Retinal pigment epithelial cell (primary cell): ENCODE data around the gene APC.

Source experiments
- DNase-seq: peaks from one replicate; pipeline ENCODE4 v3.0.0-alpha.2; 2010; ENCODE audit warnings: low read depth
- H3K4me3 ChIP-seq: 2 replicates; pipeline ENCODE4 v1.5.1; 2011; ENCODE audit warnings: mild to moderate bottlenecking, low read length, control low read depth, moderate library complexity
- TF ChIP-seq, protein P1 (sequence below): conservative IDR thresholded peaks from 2 replicates; pipeline ENCODE4 v1.5.1; 2011; ENCODE audit warnings: low read depth, low read length, control low read depth, inconsistent platforms

Gene APC

DNA sequence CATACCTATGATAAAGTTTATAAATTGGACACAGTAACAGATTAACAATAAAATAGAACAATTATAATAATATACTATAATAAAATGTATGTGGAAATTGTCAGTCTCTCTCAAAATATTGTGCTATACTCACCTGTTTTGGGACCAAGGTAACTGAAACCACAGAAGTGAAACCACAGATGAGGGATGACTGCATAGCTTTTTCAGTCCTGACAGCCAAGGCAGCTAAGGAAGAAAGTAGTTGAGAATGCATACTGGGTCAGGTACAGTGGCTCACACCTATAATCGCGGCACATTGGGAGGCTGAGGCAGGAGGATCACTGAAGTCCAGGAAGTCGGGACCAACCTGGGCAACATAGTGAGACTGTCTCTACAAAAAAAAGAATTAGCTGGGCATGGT, 132.3 kb downstream of the APC start:
- TF ChIP-seq, protein P1, sequence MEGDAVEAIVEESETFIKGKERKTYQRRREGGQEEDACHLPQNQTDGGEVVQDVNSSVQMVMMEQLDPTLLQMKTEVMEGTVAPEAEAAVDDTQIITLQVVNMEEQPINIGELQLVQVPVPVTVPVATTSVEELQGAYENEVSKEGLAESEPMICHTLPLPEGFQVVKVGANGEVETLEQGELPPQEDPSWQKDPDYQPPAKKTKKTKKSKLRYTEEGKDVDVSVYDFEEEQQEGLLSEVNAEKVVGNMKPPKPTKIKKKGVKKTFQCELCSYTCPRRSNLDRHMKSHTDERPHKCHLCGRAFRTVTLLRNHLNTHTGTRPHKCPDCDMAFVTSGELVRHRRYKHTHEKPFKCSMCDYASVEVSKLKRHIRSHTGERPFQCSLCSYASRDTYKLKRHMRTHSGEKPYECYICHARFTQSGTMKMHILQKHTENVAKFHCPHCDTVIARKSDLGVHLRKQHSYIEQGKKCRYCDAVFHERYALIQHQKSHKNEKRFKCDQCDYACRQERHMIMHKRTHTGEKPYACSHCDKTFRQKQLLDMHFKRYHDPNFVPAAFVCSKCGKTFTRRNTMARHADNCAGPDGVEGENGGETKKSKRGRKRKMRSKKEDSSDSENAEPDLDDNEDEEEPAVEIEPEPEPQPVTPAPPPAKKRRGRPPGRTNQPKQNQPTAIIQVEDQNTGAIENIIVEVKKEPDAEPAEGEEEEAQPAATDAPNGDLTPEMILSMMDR, result no peak
- no peak overlapping the region for H3K4me3 ChIP-seq
- DNase-seq, result no peak

DNA sequence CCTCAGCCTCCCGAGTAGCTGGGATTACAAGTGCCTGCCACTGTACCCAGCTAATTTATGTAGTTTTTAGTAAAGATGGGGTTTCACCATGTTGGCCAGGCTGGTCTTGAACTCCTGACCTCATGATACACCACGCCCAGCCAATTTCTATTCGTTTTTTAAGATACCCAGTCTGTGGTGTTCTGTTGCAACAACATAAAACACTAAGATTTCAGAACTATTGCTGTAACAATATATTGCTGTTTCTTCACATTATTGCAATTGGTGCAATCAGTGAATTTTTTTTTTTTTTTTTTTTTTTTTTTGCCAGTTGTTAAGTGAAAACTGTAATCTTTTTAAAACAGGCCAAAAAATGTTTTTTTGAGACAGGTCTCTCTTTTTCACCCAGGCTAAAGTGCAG, 133.3 kb downstream of the APC start:
- DNase-seq, result no peak
- TF ChIP-seq, protein P1, result no peak
- no peak overlapping the region for H3K4me3 ChIP-seq

DNA sequence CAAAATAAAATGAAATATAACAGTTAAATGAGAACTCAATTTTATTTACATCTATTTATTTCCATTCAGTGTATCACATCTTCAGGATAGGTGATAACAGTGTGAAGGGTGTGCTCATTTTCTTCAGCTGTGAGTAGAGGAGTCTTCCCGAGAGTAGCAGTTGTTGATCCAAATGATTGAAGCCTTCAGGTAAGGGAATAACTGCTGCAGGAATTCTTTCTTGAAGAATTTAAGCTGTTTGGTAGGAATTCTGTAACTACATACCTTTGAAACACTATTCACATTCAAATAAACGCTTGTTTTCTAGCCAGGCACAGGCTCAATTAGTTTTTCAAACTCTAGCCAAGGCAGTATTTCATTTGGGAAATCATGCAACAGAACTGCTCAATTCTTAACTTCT, 138.7 kb downstream of the APC start:
- TF ChIP-seq, protein P1, result no peak
- H3K4me3 ChIP-seq, result no peak overlapping the region
- DNase-seq, result no peak

DNA sequence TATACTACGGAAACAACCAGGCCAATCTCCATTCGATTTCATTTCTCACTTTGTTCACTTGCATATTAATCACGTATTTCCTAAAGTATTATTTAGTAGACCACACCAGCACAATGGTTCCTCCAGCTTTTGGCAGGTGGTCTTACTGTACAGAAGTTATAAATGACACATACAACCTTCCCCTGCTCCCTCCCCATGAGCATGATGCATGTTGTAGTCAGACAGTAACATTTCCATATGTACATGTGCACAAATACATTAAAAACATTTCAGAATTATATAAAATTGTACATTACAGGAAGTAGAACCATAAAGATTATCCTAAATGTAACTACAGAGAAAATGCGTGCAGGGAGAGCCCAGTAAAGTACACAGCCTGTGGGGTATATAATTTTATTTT, 140.4 kb downstream of the APC start:
- H3K4me3 ChIP-seq, result no peak overlapping the region
- TF ChIP-seq, protein P1, result no peak
- DNase-seq, result no peak

DNA sequence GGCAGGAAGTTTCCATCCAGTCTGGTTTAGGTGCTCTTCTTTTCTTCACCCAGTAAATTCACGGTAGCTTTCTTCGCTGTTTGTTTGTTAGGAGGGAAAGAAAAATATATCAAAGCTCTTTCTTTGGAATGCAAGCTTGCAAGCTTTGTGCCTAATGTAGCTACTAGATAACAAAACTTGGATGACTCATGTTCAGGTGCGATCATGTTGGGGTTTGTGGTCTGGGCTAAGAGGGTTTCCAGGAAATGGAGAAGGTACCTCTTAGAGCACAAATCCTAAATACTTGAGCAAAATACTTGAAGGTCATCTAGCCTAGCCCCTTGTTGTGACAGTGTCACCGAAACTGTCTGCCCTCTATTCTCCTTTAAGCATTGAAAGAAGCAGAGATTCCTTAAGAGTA, 141.1 kb downstream of the APC start:
- TF ChIP-seq, protein P1, result no peak
- DNase-seq, result no peak

DNA sequence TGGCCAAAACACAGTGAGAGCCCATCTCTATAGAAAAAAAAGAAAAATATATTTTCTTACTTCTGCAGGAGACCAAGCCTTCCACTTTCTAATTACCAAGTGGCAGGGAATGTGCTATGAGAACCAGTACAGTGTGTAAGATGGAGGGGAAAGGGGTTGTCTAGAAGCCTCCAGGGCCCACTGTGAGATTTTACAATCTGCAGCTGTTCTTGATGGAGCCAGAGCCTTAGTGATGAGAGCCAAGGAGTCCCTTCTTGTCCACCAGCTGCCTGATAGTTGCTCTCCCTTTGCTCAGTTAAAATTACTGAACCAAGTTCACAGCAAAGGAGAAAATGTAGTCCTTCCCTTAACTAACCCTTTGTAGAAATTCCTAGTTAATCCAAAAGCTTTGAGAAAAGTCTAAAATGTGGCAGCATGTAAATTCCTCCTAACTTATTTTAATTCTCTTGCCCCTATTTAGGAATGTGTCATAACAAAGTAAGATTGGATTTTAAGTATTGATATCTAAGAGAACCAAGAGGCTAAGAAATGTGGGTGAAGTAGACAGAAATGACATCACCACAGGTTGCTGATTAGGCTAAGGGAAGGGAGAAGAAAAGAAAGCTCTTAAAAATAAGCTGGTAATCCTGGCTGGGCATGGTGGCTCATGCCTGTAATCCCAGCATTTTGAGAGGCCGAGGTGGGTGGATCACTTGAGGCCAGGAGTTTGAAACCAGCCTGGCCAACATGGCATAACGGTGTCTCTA, 142.7 kb downstream of the APC start:
- TF ChIP-seq, protein P1, result no peak
- no peak for DNase-seq
- no peak overlapping the region for H3K4me3 ChIP-seq

More for the DNA sequence above, 141.1 kb downstream of the APC start:
- no peak overlapping the region for H3K4me3 ChIP-seq

DNA sequence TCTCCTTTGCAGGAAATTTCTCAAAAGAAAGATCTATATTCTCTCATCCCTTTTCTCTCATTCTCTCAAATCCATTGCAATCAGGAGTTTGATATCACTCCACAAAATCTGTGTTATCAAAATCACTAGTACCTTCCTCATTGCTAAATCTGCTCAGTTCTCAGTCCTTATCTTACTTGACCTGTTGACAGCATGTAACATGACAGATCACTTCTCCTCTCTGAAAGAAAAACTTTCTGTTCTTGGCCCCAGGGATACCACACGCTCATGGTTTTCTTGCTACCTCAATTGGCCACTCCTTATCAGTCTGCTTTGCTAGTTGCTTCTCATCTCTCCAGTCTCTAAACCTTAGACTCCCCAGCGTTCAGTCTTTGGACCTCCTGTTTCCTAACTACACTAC, 145.5 kb downstream of the APC start:
- H3K4me3 ChIP-seq, result no peak overlapping the region
- TF ChIP-seq, protein P1, result no peak
- no peak for DNase-seq
